HCT116 (cell line): ENCODE data around the gene PLEK2. TPM values are rescaled to one million over a fixed set of nuclear protein-coding genes. Genes with fewer than 3 reads are reported as not detected.

Experiments used
- ATAC-seq: fragments of 200-7000 bp; cut with Tn5 transposase; 2 replicates; pipeline ENCODE4 v1.9.1; 2020; ENCODE audit warnings: mild to moderate bottlenecking, moderate library complexity
- BruUV-seq: library from RNA; stranded (reverse); fragments of 400-500 nt; replicated peaks from 2 replicates; lab custom pipeline; 2021; lab: Mats Ljungman, UMichigan
- CTCF ChIA-PET: fragments of 300-600 bp; sonication (Branson Sonifier 250); formaldehyde crosslinking; loops from one replicate; lab custom pipeline; 2021; ENCODE audit warnings: antibody characterized with exemption; lab: Charles Lee
- POLR2A ChIA-PET: fragments of 300-600, 350-600 bp; sonication (Branson Sonifier 250); formaldehyde crosslinking; loops from one replicate; lab custom pipeline; 2021; ENCODE audit warnings: antibody characterized with exemption; lab: Charles Lee
- RAD21 ChIA-PET, 2 experiments: fragments of 300-600 bp; sonication (Branson Sonifier 250); formaldehyde crosslinking; loops; one replicate each; lab custom pipeline; 2023; ENCODE audit warnings: low total read pairs in 2 of 2; ENCODE audit not compliant: uncharacterized antibody in 2 of 2, unreplicated experiment in 2 of 2, low non-redundant PET in 1 of 2; lab: Charles Lee
- DNase-seq: peaks from one replicate; pipeline ENCODE4 v3.0.0-alpha.2; 2010; ENCODE audit warnings: low read depth, low spot score
- H2AFZ ChIP-seq: fragments of 200-600 bp; shearing (Covaris generic), sonication (generic); 2 replicates; pipeline ENCODE4 v1.6.1; 2017; ENCODE audit warnings: low read depth, mixed run types, mixed read lengths, antibody characterized with exemption, low read length; ENCODE audit not compliant: poor library complexity, severe bottlenecking
- H3K27ac ChIP-seq: 2 replicates; pipeline ENCODE4 v1.5.1; 2012; ENCODE audit warnings: low read depth, low read length
- H3K27me3 ChIP-seq: fragments of 200-600 bp; sonication (generic); 2 replicates; pipeline ENCODE4 v1.6.1; 2016; ENCODE audit warnings: mixed run types, low read length, mixed read lengths; ENCODE audit not compliant: insufficient read depth
- H3K36me3 ChIP-seq, 2 experiments: fragments of 200-500 bp in 1 of 2; fragments of 200-600 bp in 1 of 2; sonication (Bioruptor generic) in 1 of 2; sonication (generic) in 1 of 2; 2 replicates each; pipeline versions ENCODE4 v1.5.1 to v1.6.1; 2014 to 2016; ENCODE audit warnings: low read length in 2 of 2, inconsistent platforms in 1 of 2, mixed read lengths in 1 of 2, mixed run types in 1 of 2; ENCODE audit not compliant: insufficient read depth in 2 of 2, control insufficient read depth in 1 of 2
- H3K4me1 ChIP-seq, 2 experiments: fragments of 200-600 bp in 1 of 2; sonication (generic) in 1 of 2; 2 replicates each; pipeline versions ENCODE4 v1.5.1 to v1.6.1; 2012 to 2017; ENCODE audit warnings: low read length in 2 of 2, inconsistent platforms in 1 of 2, mild to moderate bottlenecking in 1 of 2, mixed read lengths in 1 of 2, mixed run types in 1 of 2, moderate library complexity in 1 of 2; ENCODE audit not compliant: insufficient read depth in 2 of 2, control insufficient read depth in 1 of 2
- H3K4me2 ChIP-seq: fragments of 200-600 bp; sonication (generic); 2 replicates; pipeline ENCODE4 v1.6.1; 2017; ENCODE audit warnings: mixed run types, low read length, mixed read lengths
- H3K4me3 ChIP-seq, 2 experiments: fragments of 200-600 bp in 1 of 2; sonication (generic) in 1 of 2; replicated peaks in 1 of 2; 2 replicates each; pipeline ENCODE4 v1.5.1; 2011 to 2016; ENCODE audit warnings: low read length in 2 of 2, control low read depth in 1 of 2, low read depth in 1 of 2, mild to moderate bottlenecking in 1 of 2, mixed read lengths in 1 of 2, mixed run types in 1 of 2
- H3K79me2 ChIP-seq: fragments of 200-600 bp; sonication (generic); 2 replicates; pipeline ENCODE4 v1.6.1; 2017; ENCODE audit warnings: mild to moderate bottlenecking, mixed run types, low read length, moderate library complexity, mixed read lengths; ENCODE audit not compliant: insufficient read depth
- H3K9ac ChIP-seq: fragments of 200-600 bp; sonication (generic); 2 replicates; pipeline ENCODE4 v1.6.1; 2016; ENCODE audit warnings: low read length, mixed read lengths
- H3K9me2 ChIP-seq: fragments of 200-600 bp; sonication (generic), shearing (Covaris generic); 2 replicates; pipeline ENCODE4 v1.6.1; 2017; ENCODE audit warnings: mixed run types, mild to moderate bottlenecking, moderate library complexity; ENCODE audit not compliant: insufficient read depth
- H3K9me3 ChIP-seq, 2 experiments: fragments of 200-500 bp in 1 of 2; fragments of 200-600 bp in 1 of 2; sonication (Bioruptor generic) in 1 of 2; sonication (generic) in 1 of 2; 2 replicates each; pipeline ENCODE4 v1.6.1; 2014 to 2017; ENCODE audit warnings: low read length in 2 of 2, mixed read lengths in 2 of 2, inconsistent platforms in 1 of 2, low read depth in 1 of 2, mild to moderate bottlenecking in 1 of 2, mixed run types in 1 of 2, moderate library complexity in 1 of 2; ENCODE audit not compliant: control insufficient read depth in 1 of 2, insufficient read depth in 1 of 2
- H4K20me1 ChIP-seq: fragments of 200-600 bp; sonication (generic), shearing (Covaris generic); 2 replicates; pipeline ENCODE4 v1.6.1; 2017; ENCODE audit warnings: mixed run types, mild to moderate bottlenecking, moderate library complexity; ENCODE audit not compliant: insufficient read depth
- CTCF ChIP-seq, 3 experiments: fragments of 200-600 bp in 1 of 3; sonication (generic) in 1 of 3; IDR thresholded peaks in 2 of 3; conservative IDR thresholded peaks in 1 of 3; 2 replicates each; pipeline ENCODE4 v1.5.1; 2012 to 2017; ENCODE audit warnings: low read depth in 2 of 3, low read length in 2 of 3, antibody characterized with exemption in 1 of 3, borderline replicate concordance in 1 of 3, control low read depth in 1 of 3, mild to moderate bottlenecking in 1 of 3, mixed read lengths in 1 of 3, mixed run types in 1 of 3, moderate library complexity in 1 of 3; ENCODE audit not compliant: insufficient read depth in 1 of 3
- ELF1 ChIP-seq: IDR thresholded peaks from 2 replicates; pipeline ENCODE4 v1.6.1; 2012; ENCODE audit warnings: low read depth, borderline replicate concordance
- MAX ChIP-seq: IDR thresholded peaks from 2 replicates; pipeline ENCODE4 v1.6.1; 2012
- REST ChIP-seq: IDR thresholded peaks from 2 replicates; pipeline ENCODE4 v1.6.1; 2012; ENCODE audit warnings: low read depth
- SP1 ChIP-seq: IDR thresholded peaks from 2 replicates; pipeline ENCODE4 v1.6.1; 2012; ENCODE audit warnings: low read depth
- SRF ChIP-seq: IDR thresholded peaks from 2 replicates; pipeline ENCODE4 v1.6.1; 2012; ENCODE audit warnings: low read depth
- YY1 ChIP-seq: IDR thresholded peaks from 2 replicates; pipeline ENCODE4 v1.6.1; 2011; ENCODE audit warnings: low read length, low read depth, moderate library complexity, mild to moderate bottlenecking; ENCODE audit not compliant: insufficient replicate concordance; ENCODE audit errors: extremely low read depth
- ZBTB33 ChIP-seq: IDR thresholded peaks from 2 replicates; pipeline ENCODE4 v1.6.1; 2011; ENCODE audit warnings: mild to moderate bottlenecking, low read length, moderate library complexity; ENCODE audit not compliant: insufficient replicate concordance; ENCODE audit errors: extremely low read depth
- ZFX ChIP-seq: fragments of 450-650 bp; IDR thresholded peaks from 2 replicates; pipeline ENCODE4 v1.6.1; 2017
- ZNF274 ChIP-seq: fragments of 200-500 bp; sonication (Bioruptor generic); IDR thresholded peaks from 2 replicates; pipeline ENCODE4 v1.6.1; 2014; ENCODE audit warnings: mild to moderate bottlenecking, low read depth, low read length, inconsistent platforms
- intact Hi-C: fragments of 100-400 bp; cut with micrococcal nuclease; formaldehyde crosslinking; loops from 2 replicates; pipeline ENCODE4 v1.10.0; 2022
- total RNA-seq: library from RNA; stranded (reverse); gene quantifications from one replicate; pipeline ENCODE4 v1.2.1, GENCODE V29; 2021; ENCODE audit not compliant: unreplicated experiment

The PLEK2 gene
- total RNA-seq, 1 experiment from 2014 or later, result 67.6 TPM

GRCh38 chr14:67396381-67396970, 15.5 kb downstream of the PLEK2 start:
- Histone ChIP-seq H3K27ac (no peak overlapping the region), H3K4me3 (no peak overlapping the region), H3K9me3 (no peaks in the 10 kb centered on the region), H3K9me2 (no peaks in the 10 kb centered on the region), H3K4me1 (peaks cover 0 to 8% of the 10 kb centered on the region in 2 experiments; a peak in 2 of 4 replicates)
- CTCF ChIA-PET, result no interaction called here
- no peak for TF ChIP-seq SRF
- TF ChIP-seq ZFX, result no peak
- TF ChIP-seq SP1, result no peak
- no peak for TF ChIP-seq MAX
- TF ChIP-seq, all 23 proteins: peak for 0
- no peak; the same call in 1 of the 2 replicates for ATAC-seq
- no peak overlapping the region for H3K9ac ChIP-seq
- no peaks in the 10 kb centered on the region for H3K27me3 ChIP-seq
- ChIA-PET POLR2A (no interaction called here), RAD21 (no interaction called here)
- H3K4me2 ChIP-seq, result no peak overlapping the region
- no peak overlapping the region for H2AFZ ChIP-seq
- peaks cover 22% of the 10 kb centered on the region for H3K79me2 ChIP-seq
- BruUV-seq, result no TSS peak
- DNase-seq, result no peak
- intact Hi-C loops, result no loop called here
- no peaks in the 10 kb centered on the region for H4K20me1 ChIP-seq
- H3K36me3 ChIP-seq, result peaks cover 19 to 48% of the 10 kb centered on the region in 2 experiments

- Histone ChIP-seq H3K9me2 (no peaks in the 10 kb centered on the region), H3K4me1 (peaks cover 0 to 8% of the 10 kb centered on the region in 2 experiments; a peak in 2 of 4 replicates), H3K4me3 (no peak overlapping the region), H3K36me3 (peaks cover 19 to 52% of the 10 kb centered on the region in 2 experiments), H3K27me3 (no peaks in the 10 kb centered on the region), H2AFZ (no peak overlapping the region), H3K27ac (no peak overlapping the region), H4K20me1 (no peaks in the 10 kb centered on the region), H3K9me3 (no peaks in the 10 kb centered on the region), H3K79me2 (peaks cover 16% of the 10 kb centered on the region), H3K9ac (no peak overlapping the region), H3K4me2 (no peak overlapping the region)
- POLR2A ChIA-PET, result no interaction called here
- ATAC-seq, result no peak
- no peak for DNase-seq
- intact Hi-C loops, result no loop called here
- BruUV-seq, result no TSS peak
- RAD21 ChIA-PET, result no interaction called here
- CTCF ChIA-PET, result no interaction called here
- no peak for TF ChIP-seq SP1
- no peak for TF ChIP-seq SRF
- TF ChIP-seq ZNF274, result no peak
- TF ChIP-seq CTCF (IDR thresholded peaks at IDR 0.05 in 2 of 3, conservative IDR thresholded peaks at IDR 0.05 in 1 of 3; ENCODE audit: borderline replicate concordance in 1 of 3, insufficient read depth in 1 of 3, low read depth in 2 of 3, low read length in 2 of 3), result no peak
- TF ChIP-seq MAX, result no peak
- no peak for TF ChIP-seq ELF1
- TF ChIP-seq ZBTB33, result no peak
- no peak for TF ChIP-seq REST
- TF ChIP-seq YY1, result no peak
Measured at GRCh38 chr14:67395876-67396189, 16.1 kb downstream of the PLEK2 start.
